Myocyte (in vitro differentiated cells): ENCODE results near the gene KRTAP10-3. TPM values are rescaled to one million over a fixed set of nuclear protein-coding genes. Genes with fewer than 3 reads are reported as not detected.
"Not testable (repeated sequence)": the region's sequence is repeated elsewhere in the genome, so short reads cannot be mapped to it uniquely, and the experiment has no call there.

Experiments used
- DNase-seq: peaks from one replicate; pipeline ENCODE4 v3.0.0-alpha.2; 2012; ENCODE audit warnings: low read depth
- total RNA-seq: library from RNA; depleted of rRNA; stranded (reverse); fragments of >200 nt; gene quantifications from 2 replicates; pipeline ENCODE4 v1.2.3, GENCODE V29; 2014

Gene KRTAP10-3
- total RNA-seq, 1 donor from 2014 or later = not detected

DNA sequence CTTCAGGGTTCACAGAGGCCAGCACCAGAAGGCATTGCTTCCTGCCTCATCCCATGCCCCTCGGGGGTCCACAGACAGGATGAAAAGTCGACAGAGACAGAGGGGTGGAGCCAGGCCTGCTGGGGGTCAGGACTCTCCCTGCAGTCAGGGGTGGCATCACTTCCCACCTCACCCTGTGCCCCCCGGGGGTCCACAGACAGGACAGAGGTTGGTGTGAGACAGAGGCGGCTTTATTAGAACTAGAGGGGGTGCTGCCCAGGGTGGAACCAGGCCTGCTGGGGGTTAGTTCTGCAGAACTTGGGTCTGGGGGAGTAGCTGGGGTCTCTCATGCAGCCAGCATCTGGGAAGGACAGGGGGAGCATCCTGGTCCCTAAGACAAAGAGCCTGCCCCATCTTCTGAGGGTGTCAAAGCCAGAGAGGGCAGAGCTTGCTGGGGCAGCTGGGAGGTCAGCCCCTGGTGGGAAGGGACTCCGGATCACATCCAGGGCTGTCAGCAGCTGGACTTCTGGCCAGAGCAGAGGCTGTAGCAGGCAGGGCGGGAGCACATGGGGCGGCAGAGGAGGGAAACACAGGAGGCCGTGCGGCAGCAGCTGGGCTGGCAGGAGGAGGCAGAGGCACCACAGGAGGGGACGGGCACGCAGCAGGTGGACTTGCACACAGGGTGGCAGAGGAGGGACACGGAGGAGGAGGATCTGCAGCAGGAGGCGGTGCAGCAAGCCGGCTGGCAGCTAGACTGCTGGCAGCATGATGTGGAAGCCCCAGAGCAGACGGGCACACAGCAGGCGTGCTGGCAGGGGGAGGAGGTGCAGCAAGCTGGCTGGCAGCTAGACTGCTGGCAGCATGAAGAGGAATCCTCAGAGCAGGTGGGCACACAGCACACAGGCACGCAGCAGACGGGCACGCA is 32.6 kb upstream of the KRTAP10-3 start:
- peak; percentile 10 for DNase-seq

DNA sequence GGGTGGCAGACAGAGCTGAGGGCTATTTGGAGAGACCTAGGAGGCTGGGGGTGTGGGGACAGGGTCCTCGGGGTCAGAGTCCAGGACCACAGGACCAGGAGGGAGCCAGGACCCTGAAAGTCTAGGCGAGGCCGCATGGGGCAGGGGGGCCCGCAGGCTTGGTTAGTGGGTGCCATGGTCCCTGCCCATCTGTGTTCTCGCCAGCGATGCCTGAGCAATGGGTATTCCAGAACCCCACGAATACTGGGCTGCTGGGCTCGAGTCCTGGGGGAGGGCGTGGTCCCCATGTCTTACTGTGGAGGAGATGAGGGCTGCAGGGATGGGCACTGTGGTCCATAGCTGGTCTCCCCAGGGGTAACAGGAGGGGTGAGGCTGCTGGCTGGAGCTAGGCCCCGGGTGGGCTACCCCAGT is 31.7 kb upstream of the KRTAP10-3 start:
- DNase-seq = no peak

DNA sequence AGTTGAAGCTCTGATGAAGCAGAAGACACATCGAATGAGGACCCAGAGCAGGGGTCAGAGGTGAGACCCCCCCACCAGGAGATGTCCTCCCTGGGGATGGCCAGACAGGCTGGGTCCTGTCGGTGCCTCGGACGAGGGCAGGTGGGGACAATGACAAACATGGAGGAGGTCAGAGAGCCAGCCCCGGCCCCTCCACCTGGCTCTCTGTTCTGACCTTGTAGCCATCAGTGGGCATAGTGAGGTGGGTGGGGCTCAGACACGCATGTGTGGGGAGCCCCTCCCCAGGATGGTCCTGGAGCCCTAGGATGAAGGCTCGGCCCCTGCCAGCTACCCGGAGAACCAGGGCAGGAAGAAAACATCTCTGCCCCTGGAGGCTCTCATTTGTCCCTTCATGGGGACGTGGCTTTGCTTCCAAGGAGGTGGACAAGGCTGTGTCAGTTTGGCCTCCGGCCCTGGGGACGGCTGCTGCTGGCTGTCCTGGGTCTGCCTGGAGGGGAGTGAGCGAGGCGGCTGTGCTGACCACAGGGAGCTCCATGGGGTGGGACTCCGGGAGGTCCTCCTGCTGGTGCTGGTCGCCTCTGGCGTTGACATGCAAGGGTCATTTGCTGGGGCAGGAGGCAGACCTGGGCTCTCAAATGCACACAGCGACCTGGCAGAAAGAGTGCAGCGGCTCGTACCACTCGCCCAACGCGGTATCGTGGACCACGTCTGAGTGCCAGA is 31.2 kb upstream of the KRTAP10-3 start:
- DNase-seq = no peak

DNA sequence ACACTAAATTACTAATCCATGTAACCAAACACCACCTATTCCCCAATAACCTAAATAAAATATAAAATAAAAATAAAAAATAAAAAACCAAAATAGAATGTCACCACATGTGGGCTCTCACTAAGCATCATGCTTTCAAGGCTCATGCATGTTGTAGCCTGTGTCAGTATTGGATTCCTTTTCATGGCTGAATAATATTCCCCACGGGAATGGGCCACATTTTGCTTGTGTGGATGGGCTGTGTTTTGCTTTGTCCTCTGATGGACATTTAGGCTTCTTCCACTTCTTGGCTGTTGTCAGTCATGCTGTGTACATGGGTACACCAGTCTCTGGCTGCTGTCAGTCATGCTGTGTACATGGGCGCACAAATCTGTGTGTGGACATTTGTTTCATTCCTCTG is 30.5 kb upstream of the KRTAP10-3 start:
- DNase-seq = no peak

DNA sequence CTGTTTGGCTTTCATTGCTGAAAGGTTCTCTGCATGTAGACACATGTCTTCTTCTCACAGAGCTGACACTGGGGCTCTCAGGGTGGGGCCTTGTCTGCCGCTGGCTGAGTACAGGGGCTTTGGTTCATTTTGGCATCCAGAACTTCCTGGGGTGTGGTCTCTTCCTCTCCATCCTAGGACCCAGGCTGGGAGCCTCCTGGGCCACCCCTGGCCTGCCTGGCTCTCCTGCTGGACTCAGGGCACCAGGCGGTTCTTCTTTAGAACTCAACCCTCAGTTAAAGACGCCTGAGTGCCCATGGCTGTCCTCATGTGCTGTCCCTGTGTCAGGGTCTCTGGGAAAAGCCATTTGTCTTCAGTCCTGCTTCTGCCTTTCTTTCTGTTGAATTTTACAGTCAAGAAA is 27.3 kb upstream of the KRTAP10-3 start:
- DNase-seq = no peak

DNA sequence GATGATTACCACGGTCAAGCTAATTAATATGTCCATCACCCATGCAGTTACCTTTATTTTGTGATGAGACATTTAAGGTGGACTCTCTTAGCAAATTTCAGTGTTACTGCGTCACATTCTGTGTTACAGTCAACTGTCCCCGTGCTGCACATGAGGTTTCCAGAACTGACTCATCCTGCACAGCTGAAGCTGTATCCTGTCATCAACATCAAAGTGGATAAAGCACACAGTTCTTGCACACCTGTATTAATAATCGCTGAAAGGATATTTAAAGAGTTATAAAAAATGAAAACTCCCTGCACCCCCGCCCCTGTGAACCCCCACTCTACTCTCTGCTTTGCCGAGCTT is 25.2 kb upstream of the KRTAP10-3 start:
- no peak for DNase-seq

DNA sequence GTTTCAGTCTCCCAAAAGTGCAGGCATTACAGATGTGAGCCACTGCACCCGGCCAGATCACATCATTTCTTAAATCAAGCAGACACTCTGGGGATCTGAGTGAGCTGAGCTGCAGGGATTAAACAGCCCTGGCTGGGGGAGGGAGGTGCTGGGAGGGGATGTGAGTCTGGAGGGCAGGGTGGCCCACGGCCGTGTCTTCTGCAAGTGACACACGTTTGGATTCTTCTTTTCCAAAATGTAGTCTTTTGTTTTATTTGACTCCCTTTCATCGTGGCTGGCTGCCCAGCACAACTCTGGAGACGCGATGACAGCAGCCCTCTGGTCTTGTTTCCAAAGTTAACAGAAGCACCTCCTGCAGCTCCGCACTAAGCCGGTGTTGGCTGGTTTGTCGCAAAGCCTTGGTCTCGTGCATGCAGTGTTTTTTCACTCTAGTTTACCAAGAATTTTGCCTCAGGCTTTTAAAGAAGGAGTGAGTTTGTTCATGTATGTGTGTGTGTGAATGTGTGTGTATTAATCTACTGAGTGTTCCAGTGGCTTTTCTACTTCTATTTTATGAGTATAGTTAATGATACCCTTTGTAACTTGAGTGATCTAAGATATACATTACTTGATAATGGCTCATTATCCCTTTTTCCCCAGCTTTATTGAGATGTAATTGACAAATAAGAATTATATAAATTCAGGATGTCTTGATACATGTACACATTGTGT is 24.6 kb upstream of the KRTAP10-3 start:
- DNase-seq = no peak

DNA sequence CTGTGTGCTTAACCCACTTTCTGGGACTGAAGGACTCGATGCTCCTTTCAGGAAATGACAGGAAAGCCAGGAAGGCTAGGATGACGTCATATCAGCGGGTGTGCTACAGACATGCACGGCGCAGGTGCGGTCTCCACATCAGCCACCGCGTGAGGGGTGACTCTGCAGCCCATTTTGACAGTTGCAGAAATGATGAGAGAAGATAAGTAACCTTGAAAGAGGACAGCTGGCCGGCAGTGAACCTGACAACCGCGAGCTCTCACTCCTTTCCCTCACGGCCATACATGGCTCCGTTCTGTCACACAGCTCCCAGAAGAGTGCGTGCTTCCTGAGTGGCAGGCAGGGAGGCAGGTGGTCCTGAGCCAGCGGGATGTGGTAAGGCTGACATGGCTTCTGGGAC is 23.5 kb upstream of the KRTAP10-3 start:
- no peak for DNase-seq

DNA sequence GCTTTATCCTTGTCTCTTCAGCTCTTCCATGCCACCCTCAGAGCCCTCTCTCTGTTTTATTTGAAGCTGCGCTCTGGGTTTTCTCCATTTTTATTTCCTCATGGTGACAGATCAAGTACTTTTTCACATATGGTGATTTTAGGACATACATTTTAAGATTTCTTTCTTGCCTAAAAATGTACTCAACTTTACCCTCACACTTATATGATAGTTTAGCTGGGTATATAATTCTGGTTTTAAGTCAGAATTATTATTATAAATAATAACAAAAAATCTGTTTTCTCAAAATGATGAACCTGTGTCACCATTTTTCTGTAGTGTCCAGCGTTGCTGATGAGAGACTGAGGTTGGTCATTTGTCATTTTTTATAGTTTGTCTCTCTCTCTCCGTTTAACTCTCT is 22.6 kb upstream of the KRTAP10-3 start:
- DNase-seq = no peak

DNA sequence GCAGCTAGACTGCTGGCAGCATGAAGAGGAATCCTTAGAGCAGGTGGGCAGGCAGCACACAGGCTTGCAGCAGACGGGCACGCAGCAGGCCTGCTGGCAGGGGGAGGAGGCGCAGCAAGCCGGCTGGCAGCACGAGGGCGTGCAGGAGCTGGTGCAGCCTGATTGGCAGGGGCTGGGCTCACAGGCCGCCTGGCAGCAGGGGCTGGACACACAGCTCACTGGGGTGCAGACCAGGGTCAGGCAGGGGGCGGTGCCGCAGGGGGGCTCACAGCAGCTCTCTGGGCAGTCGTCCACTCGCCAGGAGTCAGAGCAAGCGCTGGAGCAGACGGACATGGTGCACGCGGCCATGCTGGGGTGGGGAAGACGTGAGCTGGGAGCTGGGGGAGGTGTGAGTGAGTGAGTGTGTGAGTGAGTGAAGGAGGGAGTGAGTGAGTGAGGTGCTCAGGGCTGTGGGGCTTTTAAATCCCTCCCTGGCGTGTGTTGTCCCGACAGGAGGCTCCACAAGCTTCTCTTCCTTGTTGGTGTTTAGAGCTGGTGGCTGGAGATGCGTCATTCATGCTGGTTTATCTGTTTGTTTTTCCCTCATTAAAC is 21.7 kb upstream of the KRTAP10-3 start, which contains the start of gene KRTAP10-5:
TSS of gene KRTAP10-5 (minus strand) at position 374 of the 591 bp plus-strand sequence. CDS start at position 348, 26 bp downstream.
- not testable (repeated sequence) for DNase-seq

DNA sequence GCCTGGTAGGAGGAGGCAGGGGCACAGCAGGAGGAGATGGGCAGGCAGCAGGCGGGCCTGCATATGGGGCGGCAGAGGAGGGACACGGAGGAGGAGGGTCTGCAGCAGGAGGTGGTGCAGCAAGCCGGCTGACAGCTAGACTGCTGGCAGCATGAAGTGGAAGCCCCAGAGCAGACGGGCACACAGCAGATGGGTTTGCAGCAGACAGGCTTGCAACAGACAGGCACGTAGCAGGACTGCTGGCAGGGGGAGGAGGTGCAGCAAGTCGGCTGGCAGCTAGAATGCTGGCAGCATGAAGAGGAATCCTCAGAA is 21.2 kb upstream of the KRTAP10-3 start:
- no peak for DNase-seq

DNA sequence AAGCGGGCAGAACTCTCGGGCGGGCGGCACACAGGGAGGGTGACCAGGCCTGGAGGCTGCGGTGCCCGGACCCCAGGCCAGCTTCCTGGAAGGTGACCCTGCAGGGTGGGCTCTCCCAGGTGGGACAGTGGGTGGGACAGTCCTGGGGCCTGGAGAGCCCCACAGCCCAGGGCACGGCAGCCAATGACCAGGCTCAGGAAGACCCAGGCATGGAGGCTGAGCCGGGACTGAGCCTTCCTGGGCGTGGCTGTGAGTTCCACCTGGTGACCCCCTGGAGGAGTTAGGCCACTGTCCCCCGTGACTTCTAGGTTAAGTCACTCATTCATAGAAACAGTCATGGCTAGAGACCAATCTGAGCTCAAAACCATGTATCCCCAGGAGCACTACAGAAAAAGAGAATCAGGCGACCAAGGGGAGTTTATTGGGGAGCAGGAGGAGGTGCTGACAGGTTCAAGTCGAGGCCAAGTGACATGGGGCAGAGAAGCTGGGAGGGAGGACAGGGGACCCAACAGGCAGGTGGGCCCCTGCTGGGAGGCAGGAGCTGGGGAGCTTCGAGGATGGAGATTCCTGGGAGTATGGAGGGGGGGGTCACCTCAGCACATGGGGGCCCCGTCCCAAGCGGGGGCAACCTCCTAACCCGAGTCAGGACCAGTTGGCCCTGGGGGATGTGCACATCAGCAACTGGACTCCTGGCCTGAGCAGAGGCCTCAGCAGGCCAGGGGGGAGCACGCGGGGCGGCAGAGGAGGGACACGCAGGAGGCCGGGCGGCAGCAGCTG is 20.6 kb upstream of the KRTAP10-3 start:
- DNase-seq = no peak

DNA sequence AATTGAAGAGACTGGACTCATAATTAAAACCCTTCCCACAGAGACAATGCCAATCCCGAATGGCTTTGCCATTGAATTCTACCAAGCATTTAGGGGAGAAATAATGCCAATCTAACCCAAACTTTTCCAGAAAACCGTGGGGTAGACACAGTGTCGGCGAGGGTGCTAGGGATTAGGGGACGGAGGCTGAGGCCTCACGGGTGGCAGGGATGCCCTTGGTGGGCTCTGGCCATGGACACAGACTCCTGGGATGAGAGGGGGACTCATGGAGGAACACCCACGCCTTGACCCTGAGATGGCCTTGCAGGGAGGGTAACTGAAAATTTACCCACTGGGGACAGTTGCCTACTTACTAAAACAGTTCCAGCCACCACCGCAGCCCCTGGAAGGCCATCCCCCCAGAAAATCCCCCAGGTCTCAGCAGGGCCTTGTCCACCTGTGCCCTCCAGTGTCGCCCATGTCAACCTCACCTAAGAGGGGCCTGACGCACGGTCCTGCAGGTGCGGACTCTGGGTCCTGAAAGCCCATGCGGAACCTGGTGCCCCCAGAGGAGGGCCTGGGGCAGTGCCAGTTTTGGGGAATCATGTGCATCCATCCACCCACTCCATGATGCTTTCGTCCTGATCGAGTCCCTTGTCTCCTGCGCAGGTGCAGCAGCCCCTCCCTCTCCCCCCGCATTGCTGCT is 19.9 kb upstream of the KRTAP10-3 start:
- DNase-seq = no peak

DNA sequence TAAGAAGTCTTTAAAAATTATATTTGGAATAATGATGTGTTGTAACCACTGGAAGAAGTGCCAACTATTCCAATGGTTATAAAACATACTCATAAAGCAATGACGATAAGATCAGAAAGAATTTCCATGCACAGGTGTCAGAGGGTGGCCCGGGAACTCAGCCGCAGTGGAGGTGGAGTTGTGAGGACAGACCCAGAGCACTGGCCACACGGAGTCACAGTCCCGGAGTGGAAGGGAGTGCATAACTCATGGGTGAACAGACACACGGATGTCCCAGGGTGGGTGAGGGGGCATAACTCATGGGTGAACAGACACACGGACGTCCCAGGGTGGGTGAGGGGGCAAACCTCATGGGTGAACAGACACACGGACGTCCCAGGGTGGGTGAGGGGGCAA is 17.4 kb upstream of the KRTAP10-3 start:
- no peak for DNase-seq

DNA sequence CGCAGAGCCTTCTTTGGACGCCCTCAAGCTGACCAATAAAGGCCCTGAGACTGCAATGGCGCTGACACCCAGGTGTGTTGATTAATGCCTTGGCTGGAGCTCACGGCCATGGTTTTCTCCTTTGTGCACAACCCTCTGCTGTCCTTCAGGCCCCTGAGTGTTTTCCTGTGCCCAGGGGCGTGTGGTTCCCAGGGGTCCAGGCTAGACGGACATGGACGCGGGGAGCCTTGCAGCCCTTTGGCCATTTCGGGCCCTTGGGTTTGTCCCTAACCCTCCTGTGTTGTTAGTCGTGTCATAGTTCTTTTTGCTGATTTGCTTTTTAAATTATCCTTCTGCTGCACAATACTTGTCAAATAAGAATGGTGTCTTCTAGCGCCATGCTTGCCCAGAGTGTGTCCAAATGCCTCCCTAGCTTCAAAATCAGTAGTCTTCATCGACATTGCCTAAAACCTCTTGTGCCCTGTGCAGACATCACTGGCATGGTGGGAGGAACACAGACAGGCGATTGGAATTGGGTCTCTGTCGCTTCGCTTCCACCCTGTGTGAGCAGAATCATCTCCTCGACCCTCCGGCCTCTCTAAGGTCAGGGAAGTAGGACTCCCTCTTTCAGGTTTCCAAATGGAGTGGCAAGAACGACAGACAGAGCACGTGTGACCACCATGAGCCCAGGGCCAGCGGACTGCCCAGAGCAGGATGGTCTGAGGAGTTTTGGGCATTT is 16.9 kb upstream of the KRTAP10-3 start:
- no peak for DNase-seq

DNA sequence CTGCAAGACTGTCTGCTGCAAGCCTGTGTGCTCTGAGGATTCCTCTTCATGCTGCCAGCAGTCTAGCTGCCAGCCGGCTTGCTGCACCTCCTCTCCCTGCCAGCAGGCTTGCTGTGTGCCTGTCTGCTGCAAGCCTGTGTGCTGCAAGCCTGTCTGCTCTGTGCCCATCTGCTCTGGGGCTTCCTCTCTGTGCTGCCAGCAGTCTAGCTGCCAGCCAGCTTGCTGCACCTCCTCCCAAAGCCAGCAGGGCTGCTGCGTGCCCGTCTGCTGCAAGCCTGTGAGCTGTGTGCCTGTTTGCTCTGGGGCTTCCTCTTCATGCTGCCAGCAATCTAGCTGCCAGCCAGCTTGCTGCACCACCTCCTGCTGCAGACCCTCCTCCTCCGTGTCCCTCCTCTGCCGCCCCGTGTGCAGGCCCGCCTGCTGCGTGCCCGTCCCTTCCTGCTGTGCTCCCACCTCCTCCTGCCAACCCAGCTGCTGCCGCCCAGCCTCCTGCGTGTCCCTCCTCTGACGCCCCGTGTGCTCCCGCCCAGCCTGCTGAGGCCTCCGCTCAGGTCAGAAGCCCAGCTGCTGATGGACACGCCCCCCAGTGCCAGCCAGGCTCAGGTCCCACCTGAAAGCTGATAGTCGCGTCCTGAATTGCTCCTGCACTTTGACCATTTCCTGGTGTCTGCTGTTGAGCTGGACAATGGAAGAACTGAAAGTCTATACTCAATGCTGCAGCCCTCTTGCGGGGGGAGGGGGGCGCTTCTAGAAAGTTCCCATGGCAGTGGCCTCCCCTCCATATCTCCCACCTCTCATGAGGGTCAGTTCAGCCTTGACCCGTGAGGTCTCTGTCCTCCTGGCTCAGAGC is 16.1 kb upstream of the KRTAP10-3 start:
- no peak for DNase-seq

DNA sequence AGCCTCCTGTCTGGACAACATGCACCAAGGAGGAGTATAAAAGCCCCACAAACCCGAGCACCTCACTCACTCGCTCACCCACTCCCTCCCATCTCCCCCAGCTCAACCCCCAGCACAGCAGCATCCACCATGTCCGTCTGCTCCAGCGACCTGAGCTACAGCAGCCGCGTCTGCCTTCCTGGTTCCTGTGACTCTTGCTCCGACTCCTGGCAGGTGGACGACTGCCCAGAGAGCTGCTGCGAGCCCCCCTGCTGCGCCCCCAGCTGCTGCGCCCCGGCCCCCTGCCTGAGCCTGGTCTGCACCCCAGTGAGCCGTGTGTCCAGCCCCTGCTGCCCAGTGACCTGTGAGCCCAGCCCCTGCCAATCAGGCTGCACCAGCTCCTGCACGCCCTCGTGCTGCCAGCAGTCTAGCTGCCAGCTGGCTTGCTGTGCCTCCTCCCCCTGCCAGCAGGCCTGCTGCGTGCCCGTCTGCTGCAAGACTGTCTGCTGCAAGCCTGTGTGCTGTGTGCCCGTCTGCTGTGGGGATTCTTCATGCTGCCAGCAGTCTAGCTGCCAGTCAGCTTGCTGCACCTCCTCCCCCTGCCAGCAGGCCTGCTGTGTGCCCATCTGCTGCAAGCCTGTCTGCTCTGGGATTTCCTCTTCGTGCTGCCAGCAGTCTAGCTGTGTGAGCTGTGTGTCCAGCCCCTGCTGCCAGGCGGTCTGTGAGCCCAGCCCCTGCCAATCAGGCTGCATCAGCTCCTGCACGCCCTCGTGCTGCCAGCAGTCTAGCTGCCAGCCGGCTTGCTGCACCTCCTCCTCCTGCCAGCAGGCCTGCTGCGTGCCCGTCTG is 15.2 kb upstream of the KRTAP10-3 start, which contains the start of gene KRTAP10-4:
TSS of gene KRTAP10-4 (plus strand) at position 100 of the 827 bp plus-strand sequence. CDS start at position 130, 30 bp downstream.
- DNase-seq = not testable (repeated sequence)
